ENCODE measurements around the gene CGNL1. TPM values are rescaled to one million over a fixed set of nuclear protein-coding genes. Genes with fewer than 3 reads are reported as not detected.

Gene CGNL1
- total RNA-seq, 1 experiment from 2014 or later: 34.6 TPM

DNA sequence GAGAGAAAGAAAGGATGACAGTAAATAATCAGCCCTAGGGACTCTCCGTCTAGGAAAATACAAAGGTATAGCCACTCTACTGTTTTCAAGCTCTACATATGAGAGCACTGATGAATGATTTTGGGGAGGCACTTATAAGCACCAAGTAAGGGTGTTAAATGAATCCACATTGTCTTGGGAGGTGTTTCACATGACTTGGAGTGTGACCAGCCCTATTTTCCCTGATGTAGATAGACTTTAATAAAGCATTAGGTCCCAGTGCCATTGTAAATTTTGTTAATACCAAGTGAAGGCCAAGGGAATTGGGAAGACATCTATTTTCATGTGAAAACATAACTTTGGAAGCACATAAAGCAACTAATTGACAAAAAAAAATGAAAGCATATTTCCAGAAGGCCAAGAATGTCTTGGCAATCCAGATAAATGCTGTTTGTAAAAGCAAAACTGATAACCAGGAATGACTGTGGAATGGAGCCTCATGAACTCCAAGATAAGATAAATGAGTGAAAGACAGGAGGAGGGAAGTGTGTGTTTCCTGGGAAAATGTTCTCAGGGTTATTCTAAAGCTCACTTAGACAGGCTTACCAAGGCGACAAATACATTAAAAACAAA, 119.4 kb downstream of the CGNL1 start:
- no peak overlapping the region for H2BK12ac ChIP-seq (ENCODE audit: insufficient read length, low read depth, low read length)
- H2AK5ac ChIP-seq (ENCODE audit: insufficient read length, low read length): no peak overlapping the region
- no peak overlapping the region for H4K8ac ChIP-seq (replicated peaks; ENCODE audit: insufficient read length, low read depth, low read length)
- H4K20me1 ChIP-seq (ENCODE audit: control insufficient read depth, insufficient read depth, insufficient read length): no peaks in the 10 kb centered on the region
- H3K4me2 ChIP-seq (ENCODE audit: insufficient read depth, insufficient read length, low read length): no peak overlapping the region
- H3K4me1 ChIP-seq (ENCODE audit: insufficient read depth, low read length): no peaks in the 10 kb centered on the region
- TF ChIP-seq CTCF (conservative IDR thresholded peaks at IDR 0.05): no peak
- no peaks in the 10 kb centered on the region for H3K23me2 ChIP-seq (ENCODE audit: insufficient read length, low read depth, low read length, poor library complexity, severe bottlenecking)
- H3K27ac ChIP-seq (ENCODE audit: insufficient read length, low read depth, low read length): no peak overlapping the region
- H2BK120ac ChIP-seq (ENCODE audit: low read depth, low read length, poor library complexity, severe bottlenecking): no peak overlapping the region
- Mint-ChIP-seq H3K9me3 (no peaks in the 10 kb centered on the region), H3K36me3 (ENCODE audit: insufficient read depth in 1 of 3, low read depth in 3 of 3) (peaks cover 0 to 3% (median 0%) of the 10 kb centered on the region in 3 experiments; a peak in 3 of 7 replicates), H3K27ac (no peak overlapping the region), H3K4me3 (no peak overlapping the region), H3K27me3 (ENCODE audit: low read depth) (0 out of 2 replicates have a peak, but pooled peaks cover 1% of the 10 kb centered on the region), H3K4me1 (peaks cover 12 to 16% of the 10 kb centered on the region in 2 experiments)
- no peak overlapping the region for H3K18ac ChIP-seq (ENCODE audit: insufficient read length, low read depth, low read length)
- no peaks in the 10 kb centered on the region for H3K79me2 ChIP-seq (ENCODE audit: insufficient read depth, low read length)
- WGBS (ENCODE audit: extremely low coverage, insufficient read length, low lambda C conversion rate): no CpG with 5 or more reads among the region's 2 CpGs
- H2BK20ac ChIP-seq (ENCODE audit: low read depth, low read length, poor library complexity, severe bottlenecking): no peak overlapping the region
- no peak overlapping the region for H2BK15ac ChIP-seq (ENCODE audit: low read depth, low read length)
- H3K23ac ChIP-seq (ENCODE audit: insufficient read length, low read depth, low read length): no peak overlapping the region
- H3K9me3 ChIP-seq (ENCODE audit: control insufficient read depth, low read depth, low read length): no peaks in the 10 kb centered on the region
- no peak overlapping the region for H3T11ph ChIP-seq (ENCODE audit: low read length)
- DNase-seq: no peak
- H2BK5ac ChIP-seq (ENCODE audit: insufficient read length, low read length): no peak overlapping the region
- H4K5ac ChIP-seq (ENCODE audit: insufficient read length, low read depth, low read length): no peak overlapping the region
- H2AFZ ChIP-seq (ENCODE audit: low read length): no peak overlapping the region
- H3K56ac ChIP-seq (ENCODE audit: insufficient read length, low read depth, low read length): no peak overlapping the region
- H3K9ac ChIP-seq (ENCODE audit: extremely low read depth, insufficient read length, low read length): no peak overlapping the region
- H3K14ac ChIP-seq (ENCODE audit: insufficient read depth, low read length): no peak overlapping the region
- H4K91ac ChIP-seq (ENCODE audit: insufficient read length, low read depth, low read length): no peak overlapping the region
- no peaks in the 10 kb centered on the region for H3K27me3 ChIP-seq (ENCODE audit: insufficient read depth, low read length)
- H3K4ac ChIP-seq (ENCODE audit: low read depth, low read length): no peak overlapping the region
- no peaks in the 10 kb centered on the region for H3K79me1 ChIP-seq (ENCODE audit: insufficient read depth, low read depth, low read length, poor library complexity, severe bottlenecking)
